Smooth muscle cell (in vitro differentiated cells): ENCODE measurements around the gene CDH22. TPM values are rescaled to one million over a fixed set of nuclear protein-coding genes. Genes with fewer than 3 reads are reported as not detected.
A peak's percentile ranks its signal among the peaks of the same experiment; 100 is the strongest.

ENCODE experiments used
- DNase-seq: peaks from one replicate; lab custom pipeline; 2025; ENCODE audit not compliant: unreplicated experiment; lab: John Stamatoyannopoulos, UW
- H2AFZ ChIP-seq: fragments of 200-600 bp; sonication (generic); 2 replicates; pipeline ENCODE4 v1.6.0; 2016; ENCODE audit warnings: antibody characterized with exemption, low read depth, mild to moderate bottlenecking
- H3F3A ChIP-seq: fragments of 200-600 bp; sonication (generic); 2 replicates; pipeline ENCODE4 v1.6.0; 2017; ENCODE audit warnings: antibody characterized with exemption, low read depth
- H3K27ac ChIP-seq: fragments of 200-600 bp; sonication (generic); 2 replicates; pipeline ENCODE4 v1.5.1; 2016; ENCODE audit warnings: low read depth, mild to moderate bottlenecking
- H3K27me3 ChIP-seq: fragments of 200-600 bp; sonication (generic); 2 replicates; pipeline ENCODE4 v1.6.1; 2016; ENCODE audit warnings: low read depth, mild to moderate bottlenecking
- H3K36me3 ChIP-seq: fragments of 200-600 bp; sonication (generic); 2 replicates; pipeline ENCODE4 v1.5.1; 2016; ENCODE audit warnings: low read depth
- H3K4me1 ChIP-seq: fragments of 200-600 bp; sonication (generic); 2 replicates; pipeline ENCODE4 v1.5.1; 2016; ENCODE audit warnings: low read depth
- H3K4me2 ChIP-seq: fragments of 200-600 bp; sonication (generic); 2 replicates; pipeline ENCODE4 v1.6.0; 2016; ENCODE audit warnings: mild to moderate bottlenecking
- H3K4me3 ChIP-seq: fragments of 200-600 bp; sonication (generic); 2 replicates; pipeline ENCODE4 v1.5.1; 2016; ENCODE audit warnings: mild to moderate bottlenecking
- H3K79me2 ChIP-seq: fragments of 200-600 bp; sonication (generic); 2 replicates; pipeline ENCODE4 v1.6.0; 2016; ENCODE audit warnings: low read depth, mild to moderate bottlenecking
- H3K9ac ChIP-seq: fragments of 200-600 bp; sonication (generic); 2 replicates; pipeline ENCODE4 v1.6.0; 2016; ENCODE audit warnings: low read depth
- H3K9me3 ChIP-seq: fragments of 200-600 bp; sonication (generic); replicated peaks from 2 replicates; pipeline ENCODE4 v1.5.1; 2016; ENCODE audit warnings: low read depth
- H4K20me1 ChIP-seq: fragments of 200-600 bp; sonication (generic); 2 replicates; pipeline ENCODE4 v1.6.0; 2016; ENCODE audit warnings: low read depth
- WGBS: methylation state at CpG from one replicate; pipeline ENCODE4 v1.1.7; 2016; ENCODE audit warnings: low lambda C conversion rate; 5-methylcytosine and 5-hydroxymethylcytosine counted together
- polyA plus RNA-seq: library from polyadenylated mRNA; unstranded; fragments of >200 nt; fragmentation: Nextera tagmentation; extraction: Ambion mirVana; gene quantifications from 2 replicates; pipeline ENCODE4 v1.2.1, GENCODE V29; 2016
- total RNA-seq: library from RNA; depleted of rRNA; stranded (reverse); fragments of >200 nt; gene quantifications from 2 replicates; pipeline ENCODE4 v1.2.3, GENCODE V29; 2014
- TF ChIP-seq, protein P1 (sequence below): fragments of 200-600 bp; sonication (generic); IDR thresholded peaks from 2 replicates; pipeline ENCODE4 v1.5.1; 2017; ENCODE audit warnings: borderline replicate concordance, mild to moderate bottlenecking, antibody characterized with exemption; ENCODE audit not compliant: insufficient read depth, poor library complexity, severe bottlenecking

Gene CDH22
- total RNA-seq (not detected in 2 replicates), polyA plus RNA-seq (not detected in 2 replicates)

DNA sequence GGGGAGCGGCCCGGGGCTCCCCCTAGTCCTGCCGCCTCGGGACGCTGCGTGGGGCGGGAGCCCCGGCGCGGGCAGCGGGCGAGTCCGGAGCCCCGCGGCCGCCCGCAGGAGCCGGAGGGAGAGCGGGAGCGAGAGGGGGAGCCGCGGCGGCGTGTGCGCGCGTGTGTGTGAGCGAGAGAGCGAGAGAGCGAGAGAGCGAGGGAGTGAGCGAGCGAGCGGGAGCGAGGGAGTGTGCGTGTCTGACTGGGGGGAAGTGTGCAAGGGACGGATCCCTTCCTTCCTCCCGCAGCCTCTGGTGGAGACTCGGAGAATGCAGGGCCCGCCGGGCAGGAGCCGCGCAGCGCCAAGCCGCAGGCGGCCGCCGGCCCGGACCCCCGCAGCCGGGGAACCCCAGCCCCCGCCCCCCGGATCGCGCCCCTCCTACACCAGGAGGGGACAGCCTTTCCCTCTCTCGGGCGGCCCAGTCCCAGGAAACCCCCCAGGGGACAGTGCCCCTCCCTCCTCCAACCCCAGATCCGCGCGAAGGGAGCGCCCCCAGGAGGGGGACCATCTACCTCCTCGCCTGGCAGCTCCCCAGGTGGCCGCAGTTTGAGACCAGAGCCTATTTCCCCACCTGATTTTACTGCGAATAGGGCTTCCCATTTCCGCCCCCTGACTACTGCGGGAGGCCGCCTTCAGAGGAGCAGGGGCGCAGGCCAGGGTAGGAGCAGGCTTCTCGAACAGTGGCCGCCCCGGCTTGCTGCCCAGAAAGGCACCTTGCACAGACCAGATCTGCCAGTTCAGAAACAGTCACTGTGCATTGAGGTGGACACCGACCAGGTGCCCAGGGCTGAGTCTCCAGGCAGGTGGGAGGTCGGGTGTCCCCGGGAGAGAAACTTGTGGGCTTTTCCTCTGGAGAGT, at the start of gene CDH22:
Gene CDH22 (minus strand): TSS at position 241 of the 900 bp plus-strand sequence. CDS start 57,204 bp downstream, outside the sequence.
- DNase-seq = peak; percentile 9
- Histone ChIP-seq H3K27me3 (peaks cover 100% of the 10 kb centered on the region), H3F3A (no peaks in the 10 kb centered on the region), H3K4me3 (peak within 1 kb of the TSS; percentile 58), H3K4me2 (peak within 1 kb of the TSS; percentile 93), H2AFZ (no peak within 1 kb of the TSS), H3K27ac (no peak within 1 kb of the TSS), H3K79me2 (no peaks in the 10 kb centered on the region), H3K36me3 (no peaks in the 10 kb centered on the region), H3K9me3 (no peaks in the 10 kb centered on the region), H3K9ac (no peak within 1 kb of the TSS), H3K4me1 (peaks cover 6% of the 10 kb centered on the region), H4K20me1 (no peaks in the 10 kb centered on the region)
- 4% methylated on average over 39 of the region's 74 CpGs for WGBS
- TF ChIP-seq, protein P1, sequence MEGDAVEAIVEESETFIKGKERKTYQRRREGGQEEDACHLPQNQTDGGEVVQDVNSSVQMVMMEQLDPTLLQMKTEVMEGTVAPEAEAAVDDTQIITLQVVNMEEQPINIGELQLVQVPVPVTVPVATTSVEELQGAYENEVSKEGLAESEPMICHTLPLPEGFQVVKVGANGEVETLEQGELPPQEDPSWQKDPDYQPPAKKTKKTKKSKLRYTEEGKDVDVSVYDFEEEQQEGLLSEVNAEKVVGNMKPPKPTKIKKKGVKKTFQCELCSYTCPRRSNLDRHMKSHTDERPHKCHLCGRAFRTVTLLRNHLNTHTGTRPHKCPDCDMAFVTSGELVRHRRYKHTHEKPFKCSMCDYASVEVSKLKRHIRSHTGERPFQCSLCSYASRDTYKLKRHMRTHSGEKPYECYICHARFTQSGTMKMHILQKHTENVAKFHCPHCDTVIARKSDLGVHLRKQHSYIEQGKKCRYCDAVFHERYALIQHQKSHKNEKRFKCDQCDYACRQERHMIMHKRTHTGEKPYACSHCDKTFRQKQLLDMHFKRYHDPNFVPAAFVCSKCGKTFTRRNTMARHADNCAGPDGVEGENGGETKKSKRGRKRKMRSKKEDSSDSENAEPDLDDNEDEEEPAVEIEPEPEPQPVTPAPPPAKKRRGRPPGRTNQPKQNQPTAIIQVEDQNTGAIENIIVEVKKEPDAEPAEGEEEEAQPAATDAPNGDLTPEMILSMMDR = peak; percentile 25

- Histone ChIP-seq H3K79me2 (peaks cover 7% of the 10 kb centered on the region), H4K20me1 (peaks cover 51% of the 10 kb centered on the region), H3F3A (no peaks in the 10 kb centered on the region), H2AFZ (no peak overlapping the region), H3K4me3 (no peak overlapping the region), H3K27me3 (no peaks in the 10 kb centered on the region), H3K4me1 (no peaks in the 10 kb centered on the region), H3K9me3 (no peaks in the 10 kb centered on the region), H3K4me2 (no peak overlapping the region), H3K9ac (no peak overlapping the region), H3K36me3 (no peaks in the 10 kb centered on the region), H3K27ac (no peak overlapping the region)
- TF ChIP-seq, protein P1 = no peak
- 89% methylated on average over 13 of the region's 13 CpGs for WGBS
- no peak for DNase-seq
Observed at GRCh38 chr20:46357030-46357514, 48.8 kb upstream of the CDH22 start.

GRCh38 chr20:46356195-46357029, 48.1 kb upstream of the CDH22 start:
- TF ChIP-seq, protein P1 = no peak
- H3K27me3 ChIP-seq = no peaks in the 10 kb centered on the region
- DNase-seq = no peak
- no peak overlapping the region for H3K9ac ChIP-seq
- peaks cover 7% of the 10 kb centered on the region for H3K79me2 ChIP-seq
- no peak overlapping the region for H3K4me3 ChIP-seq
- H2AFZ ChIP-seq = no peak overlapping the region
- H3K27ac ChIP-seq = no peak overlapping the region
- peaks cover 6% of the 10 kb centered on the region for H3F3A ChIP-seq
- WGBS = 94% methylated on average over 23 of the region's 23 CpGs
- no peaks in the 10 kb centered on the region for H3K9me3 ChIP-seq
- peaks cover 5% of the 10 kb centered on the region for H3K4me1 ChIP-seq
- H3K36me3 ChIP-seq = no peaks in the 10 kb centered on the region
- H4K20me1 ChIP-seq = peaks cover 44% of the 10 kb centered on the region
- no peak overlapping the region for H3K4me2 ChIP-seq
